ENCODE results near the gene FOXO1. TPM values are rescaled to one million over a fixed set of nuclear protein-coding genes. Genes with fewer than 3 reads are reported as not detected.

The FOXO1 gene
- total and polyA plus RNA-seq, 9 of the 15 experiments (the other 6 are each of a cell fraction or from before 2014, with no cell fraction given) = 0.04 to 0.73 (median 0.20) TPM

- Histone ChIP-seq H3K4me1 (replicated peaks in 1 of 2; ENCODE audit: control insufficient read depth in 2 of 2, insufficient read depth in 2 of 2, low read length in 2 of 2) (no peaks in the 10 kb centered on the region), H3K9me3 (replicated peaks; ENCODE audit: control insufficient read depth, insufficient read depth, low read depth, low read length) (no peaks in the 10 kb centered on the region), H3K79me2 (ENCODE audit: control insufficient read depth, insufficient read depth, low read length) (no peaks in the 10 kb centered on the region), H3K9me1 (ENCODE audit: control insufficient read depth, insufficient read depth, low read length) (no peaks in the 10 kb centered on the region), H3K27me3 (ENCODE audit: control insufficient read depth in 2 of 2, insufficient read depth in 2 of 2, low read length in 2 of 2) (no peaks in the 10 kb centered on the region), H3K4me2 (ENCODE audit: insufficient read depth, low read length) (no peak overlapping the region), H3K36me3 (ENCODE audit: control insufficient read depth, insufficient read depth, low read length) (no peaks in the 10 kb centered on the region), H3K4me3 (no peak overlapping the region), H2AFZ (ENCODE audit: low read depth, low read length) (no peak overlapping the region), H3K9ac (ENCODE audit: insufficient read depth in 1 of 2, low read depth in 2 of 2, low read length in 2 of 2) (no peak overlapping the region), H3K27ac (ENCODE audit: extremely low read depth, low read depth, low read length) (no peak overlapping the region), H4K20me1 (replicated peaks; ENCODE audit: control insufficient read depth, insufficient read depth, low read length) (no peaks in the 10 kb centered on the region)
- FAIRE-seq = no peak
- ChIA-PET POLR2A (interaction anchor here (0.6 kb wide), 1 partner anchor 27 kb away, joined by 3 read pairs; no protein-coding TSS in a partner anchor), CTCF (ENCODE audit: low intra/inter-chr PET ratio) (no interaction called here)
- intact Hi-C loops (cut with micrococcal nuclease) = no loop called here
- no peak for ATAC-seq
- no peak for DNase-seq (ENCODE audit: extremely low read depth in 1 of 4, low spot score in 3 of 4)
- no TSS peak for BruUV-seq (replicated peaks)
- in situ Hi-C loops (cut with MboI) = no loop called here
- no peak for TF ChIP-seq MCM5 (IDR thresholded peaks at IDR 0.05; ENCODE audit: low read depth)
- TF ChIP-seq ZNF197 (CRISPR knock-in tag; IDR thresholded peaks at IDR 0.05; ENCODE audit: low read depth) = no peak
- TF ChIP-seq HEY1 (CRISPR knock-in tag; IDR thresholded peaks at IDR 0.05; ENCODE audit: borderline replicate concordance) = no peak
- 0% methylated on average over 4 of the region's 4 CpGs for WGBS (ENCODE audit: insufficient coverage, low coverage, missing lambda C conversion rate)
Measured at GRCh38 chr13:40591091-40591490, 75.3 kb downstream of the FOXO1 start.

- Histone ChIP-seq H3K4me1 (replicated peaks in 1 of 2; ENCODE audit: control insufficient read depth in 2 of 2, insufficient read depth in 2 of 2, low read length in 2 of 2) (no peaks in the 10 kb centered on the region), H3K36me3 (ENCODE audit: control insufficient read depth, insufficient read depth, low read length) (no peaks in the 10 kb centered on the region), H3K27me3 (ENCODE audit: control insufficient read depth in 2 of 2, insufficient read depth in 2 of 2, low read length in 2 of 2) (no peaks in the 10 kb centered on the region), H3K4me2 (ENCODE audit: insufficient read depth, low read length) (no peak overlapping the region), H3K9me3 (replicated peaks; ENCODE audit: control insufficient read depth, insufficient read depth, low read depth, low read length) (no peaks in the 10 kb centered on the region), H3K79me2 (ENCODE audit: control insufficient read depth, insufficient read depth, low read length) (no peaks in the 10 kb centered on the region), H3K9me1 (ENCODE audit: control insufficient read depth, insufficient read depth, low read length) (no peaks in the 10 kb centered on the region), H3K4me3 (no peak overlapping the region), H3K27ac (ENCODE audit: extremely low read depth, low read depth, low read length) (no peak overlapping the region), H4K20me1 (replicated peaks; ENCODE audit: control insufficient read depth, insufficient read depth, low read length) (no peaks in the 10 kb centered on the region), H3K9ac (ENCODE audit: insufficient read depth in 1 of 2, low read depth in 2 of 2, low read length in 2 of 2) (no peak overlapping the region), H2AFZ (ENCODE audit: low read depth, low read length) (no peak overlapping the region)
- BruUV-seq (replicated peaks) = no TSS peak
- CTCF ChIA-PET (ENCODE audit: low intra/inter-chr PET ratio) = no interaction called here
- WGBS (ENCODE audit: insufficient coverage, low coverage, missing lambda C conversion rate) = 2% methylated on average over 8 of the region's 8 CpGs
- DNase-seq (ENCODE audit: extremely low read depth in 1 of 4, low spot score in 3 of 4) = no peak
- intact Hi-C loops (cut with micrococcal nuclease) (no loop called here), in situ Hi-C loops (cut with MboI) (no loop called here)
- no peak for FAIRE-seq
- TF ChIP-seq AFF1 (IDR thresholded peaks at IDR 0.05; ENCODE audit: low read depth in 1 of 2, partially characterized antibody in 2 of 2) = no peak
- TF ChIP-seq MYNN (IDR thresholded peaks at IDR 0.05) = no peak
- TF ChIP-seq MYNN (CRISPR knock-in tag; IDR thresholded peaks at IDR 0.05) = no peak
- no peak for TF ChIP-seq HLTF (IDR thresholded peaks at IDR 0.05)
- TF ChIP-seq SREBF1 (IDR thresholded peaks at IDR 0.05; ENCODE audit: borderline replicate concordance, low read depth, low read length) = no peak
- ATAC-seq = no peak
- POLR2A ChIA-PET = no interaction called here
Measured at GRCh38 chr13:40590112-40590862, 76.2 kb downstream of the FOXO1 start.
